SJSA1 (cell line): Measurements from ENCODE around the gene ABHD2. TPM values are rescaled to one million over a fixed set of nuclear protein-coding genes. Genes with fewer than 3 reads are reported as not detected.
"Not testable (repeated sequence)": the region's sequence is repeated elsewhere in the genome, so short reads cannot be mapped to it uniquely, and the experiment has no call there.

Experiments
- DNase-seq, 2 experiments: peaks; one replicate each; pipeline ENCODE4 v3.0.0-alpha.2; 2015 to 2020; ENCODE audit warnings: low spot score in 2 of 2, low read depth in 1 of 2
- H3K27ac ChIP-seq: fragments of 250-450 bp; sonication (Bioruptor Pico); 2 replicates; pipeline ENCODE4 v1.5.1; 2020; ENCODE audit warnings: mild to moderate bottlenecking, moderate library complexity
- H3K27me3 ChIP-seq: fragments of 250-450 bp; sonication (Bioruptor Pico); replicated peaks from 2 replicates; pipeline ENCODE4 v1.5.1; 2020; ENCODE audit warnings: mild to moderate bottlenecking, moderate library complexity
- H3K36me3 ChIP-seq: fragments of 250-450 bp; sonication (Bioruptor Pico); 2 replicates; pipeline ENCODE4 v1.5.1; 2020; ENCODE audit warnings: mild to moderate bottlenecking
- H3K4me1 ChIP-seq: fragments of 250-450 bp; sonication (Bioruptor Pico); replicated peaks from 2 replicates; pipeline ENCODE4 v1.6.1; 2021; ENCODE audit warnings: mild to moderate bottlenecking
- H3K4me3 ChIP-seq: fragments of 250-450 bp; sonication (Bioruptor Pico); 2 replicates; pipeline ENCODE4 v1.5.1; 2020; ENCODE audit warnings: mild to moderate bottlenecking
- H3K9me3 ChIP-seq: fragments of 250-450 bp; sonication (Bioruptor Pico); replicated peaks from 2 replicates; pipeline ENCODE4 v1.5.1; 2020; ENCODE audit warnings: mild to moderate bottlenecking
- total RNA-seq: library from RNA; depleted of rRNA; stranded (reverse); fragments of >200 nt; shearing (Covaris generic); gene quantifications from 2 replicates; pipeline ENCODE4 v1.2.3, GENCODE V29; 2014

ABHD2 gene
- total RNA-seq, 1 experiment from 2014 or later, result 32.6 TPM

DNA sequence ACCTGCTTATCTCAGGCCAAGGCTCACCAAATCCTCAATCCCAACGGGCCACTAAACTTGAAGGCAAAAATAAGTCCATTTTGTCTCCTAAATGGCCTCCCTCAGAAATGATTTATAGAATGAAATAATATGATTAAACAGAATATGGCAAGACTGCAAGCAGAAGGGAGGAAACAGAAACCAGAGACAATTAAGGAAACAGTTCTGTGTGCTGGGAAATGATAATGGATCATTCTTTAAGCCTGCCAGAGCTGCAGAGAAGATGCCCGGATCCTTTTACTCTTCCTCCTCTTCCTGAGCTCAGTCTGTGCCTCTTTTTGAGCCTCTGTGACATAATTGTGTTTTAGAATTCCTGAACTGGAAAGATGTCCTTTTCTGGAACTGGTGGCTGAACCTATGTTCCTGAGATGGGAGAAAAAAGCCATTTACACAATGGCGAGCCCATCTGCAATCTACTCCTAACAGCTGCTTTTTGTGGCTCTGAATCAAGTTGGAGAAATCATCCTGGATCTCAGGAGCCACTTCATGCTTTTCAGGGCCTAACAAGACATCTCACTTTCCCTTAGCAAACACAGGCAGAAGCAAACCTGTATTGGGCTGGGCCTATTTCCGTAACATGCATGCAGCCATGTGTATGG, 2.8 kb upstream of the ABHD2 start:
- peaks cover 14% of the 10 kb centered on the region for H3K36me3 ChIP-seq
- peaks cover 21% of the 10 kb centered on the region for H3K4me1 ChIP-seq
- no peak for DNase-seq
- H3K27ac ChIP-seq, result no peak overlapping the region
- H3K4me3 ChIP-seq, result no peak overlapping the region
- no peaks in the 10 kb centered on the region for H3K27me3 ChIP-seq
- no peaks in the 10 kb centered on the region for H3K9me3 ChIP-seq

DNA sequence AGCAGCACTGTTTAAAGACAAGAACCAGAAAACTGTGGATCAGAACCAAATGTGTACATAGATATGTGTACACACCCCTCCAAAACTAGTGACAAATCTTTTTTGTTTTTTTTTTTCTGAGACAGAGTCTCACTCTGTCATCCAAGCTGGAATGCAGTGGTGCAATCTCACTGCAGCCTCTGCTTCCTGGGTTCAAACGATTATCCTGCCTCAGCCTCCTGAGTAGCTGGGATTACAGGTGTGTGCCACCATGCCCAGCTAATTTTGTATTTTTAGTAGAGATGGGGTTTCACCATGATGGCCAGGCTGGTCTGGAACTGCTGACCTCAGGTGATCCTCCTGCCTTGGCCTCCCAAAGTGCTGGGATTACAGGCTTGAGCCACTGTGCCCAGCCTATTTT, 2.3 kb upstream of the ABHD2 start:
- not testable (repeated sequence) for H3K27me3 ChIP-seq, H3K4me3 ChIP-seq, H3K9me3 ChIP-seq, DNase-seq, H3K27ac ChIP-seq
- Histone ChIP-seq H3K4me1 (peaks cover 26% of the 10 kb centered on the region), H3K36me3 (peaks cover 14% of the 10 kb centered on the region)

DNA sequence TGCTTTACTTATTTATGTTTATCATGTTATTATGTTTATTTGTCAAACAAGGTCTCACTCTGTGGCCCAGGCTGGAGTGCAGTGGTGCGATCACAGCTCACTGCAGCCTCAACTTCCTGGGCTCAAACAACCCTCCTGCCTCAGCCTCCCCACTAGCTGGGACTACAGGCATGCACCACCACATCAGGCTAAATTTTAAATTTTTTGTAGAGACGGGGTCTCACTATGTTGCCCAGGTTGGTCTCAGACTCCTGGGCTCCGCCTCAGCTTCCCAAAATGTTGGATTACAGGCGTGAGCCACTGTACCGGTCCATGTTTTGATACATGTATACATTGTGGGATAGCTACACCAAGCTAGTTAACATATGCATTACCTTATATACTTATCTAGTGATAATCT, 1.9 kb upstream of the ABHD2 start:
- Histone ChIP-seq H3K4me1 (peaks cover 30% of the 10 kb centered on the region), H3K36me3 (peaks cover 14% of the 10 kb centered on the region)
- not testable (repeated sequence) for H3K27ac ChIP-seq, H3K9me3 ChIP-seq, DNase-seq, H3K4me3 ChIP-seq, H3K27me3 ChIP-seq

DNA sequence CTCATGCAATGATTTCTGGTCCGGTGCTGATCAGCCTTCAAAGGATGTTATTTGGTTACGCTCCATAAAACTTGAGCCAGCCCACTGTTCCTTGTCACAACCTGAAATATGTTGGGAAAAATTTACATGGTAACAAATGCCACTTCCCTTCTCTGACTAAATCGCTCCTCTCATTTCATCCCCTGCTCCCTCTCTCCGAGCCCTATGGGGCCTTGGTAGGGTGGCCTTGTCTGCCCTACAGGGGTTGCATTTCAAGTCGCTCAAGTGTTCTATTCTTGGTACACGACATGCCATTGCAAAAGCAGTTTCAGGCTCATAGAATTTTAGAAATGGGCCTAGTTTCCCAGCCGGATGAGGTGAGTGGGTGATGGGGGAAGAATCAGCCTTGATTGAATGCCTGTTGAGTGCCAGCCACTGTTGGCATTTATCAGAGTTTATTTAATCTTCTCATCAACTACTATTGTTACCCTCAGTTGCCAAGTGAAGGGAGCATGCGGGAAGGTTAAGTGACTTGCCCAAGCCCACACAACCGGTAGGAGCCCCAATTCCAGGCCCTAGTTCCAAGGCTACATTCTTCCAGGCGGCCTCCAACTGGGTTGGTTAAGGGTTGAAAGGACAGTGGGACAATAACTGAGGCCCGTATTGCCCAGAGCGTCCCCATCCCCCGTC, 961 bp upstream of the ABHD2 start:
- Histone ChIP-seq H3K36me3 (peaks cover 14% of the 10 kb centered on the region), H3K4me1 (peaks cover 30% of the 10 kb centered on the region), H3K27me3 (no peaks in the 10 kb centered on the region), H3K9me3 (no peaks in the 10 kb centered on the region), H3K27ac (peak overlapping the region; percentile 63), H3K4me3 (peak overlapping the region; percentile 73)
- DNase-seq, result no peak

DNA sequence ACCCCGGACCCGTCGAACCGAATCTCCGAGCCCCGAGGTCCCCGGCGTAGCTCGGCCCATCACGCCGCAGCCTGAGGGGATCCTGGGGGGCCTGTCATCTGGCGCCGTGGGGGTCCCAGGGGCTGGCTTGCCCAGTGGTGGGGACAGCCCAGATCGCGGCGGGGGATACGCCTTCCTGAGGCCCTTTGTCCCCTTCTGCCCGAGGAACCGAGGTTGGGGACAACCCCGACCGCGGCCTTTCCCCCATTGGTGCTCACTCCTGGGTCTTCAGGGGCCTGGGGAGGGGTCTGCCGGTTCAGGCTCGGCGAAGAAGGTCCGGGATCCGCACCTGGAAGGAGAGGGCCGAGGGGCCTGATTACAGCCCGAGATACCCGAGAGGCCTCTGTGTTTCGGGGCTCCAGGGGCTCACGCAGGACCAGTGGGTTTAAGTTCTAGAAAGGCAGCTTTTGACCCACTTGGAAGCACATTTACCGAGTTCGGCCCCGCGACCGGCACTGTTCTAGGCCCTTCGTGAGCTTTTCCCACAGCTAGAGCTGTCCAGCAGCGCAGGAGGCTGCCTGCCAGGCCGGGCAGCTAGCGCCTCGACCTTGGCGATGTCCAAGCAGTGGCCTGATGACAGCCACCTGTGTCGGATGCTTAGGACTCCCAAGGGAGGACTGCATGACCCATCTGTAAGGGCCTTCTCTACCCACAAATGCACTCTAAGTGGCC, 504 bp downstream of the ABHD2 start:
- DNase-seq, result no peak

DNA sequence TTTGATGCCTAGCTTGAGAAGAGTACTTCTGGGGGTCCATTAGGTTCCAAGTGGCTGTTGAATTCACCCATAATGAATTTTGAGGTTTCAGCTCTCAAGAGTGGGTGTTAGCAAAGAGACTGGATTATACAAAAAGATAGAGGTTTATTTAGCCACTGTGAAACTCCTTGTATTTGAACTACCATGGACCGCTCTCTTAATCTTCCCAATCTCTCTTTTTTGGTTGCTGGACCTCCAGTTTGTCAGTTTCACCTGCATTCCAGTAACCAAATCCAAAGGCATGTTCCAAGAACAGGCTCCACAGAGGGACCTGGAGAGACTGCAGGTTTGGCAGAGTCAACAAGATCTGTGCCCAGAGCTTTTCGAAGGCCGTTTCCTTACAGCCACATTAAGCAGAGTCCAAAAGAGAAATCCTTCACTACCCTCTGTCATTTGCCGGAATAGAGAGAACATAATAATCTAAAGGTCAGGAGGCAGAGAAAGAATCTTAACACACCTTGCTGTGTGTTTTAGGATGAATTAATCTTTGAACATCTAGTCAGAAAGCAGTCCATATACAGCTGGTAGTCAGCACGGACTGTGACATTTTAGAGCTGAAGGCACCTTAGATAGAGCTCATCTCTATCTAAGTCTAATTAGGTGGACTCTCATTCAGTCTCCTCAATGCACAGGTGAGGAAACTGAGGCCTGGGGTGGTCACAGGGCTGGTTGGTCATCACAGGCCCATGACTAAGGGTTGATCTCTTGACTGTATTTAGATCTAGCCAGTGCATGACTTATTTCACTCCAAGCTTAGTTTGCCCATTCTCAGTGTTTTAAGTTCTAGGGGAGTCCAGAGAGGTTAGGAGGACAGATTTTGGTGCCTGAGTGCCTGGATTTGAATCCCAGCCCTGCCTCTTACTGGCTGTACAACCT, 1.3 kb downstream of the ABHD2 start:
- Histone ChIP-seq H3K36me3 (peaks cover 14% of the 10 kb centered on the region), H3K4me3 (peak overlapping the region; percentile 73), H3K4me1 (peaks cover 30% of the 10 kb centered on the region), H3K27me3 (no peaks in the 10 kb centered on the region), H3K27ac (no peak overlapping the region), H3K9me3 (no peaks in the 10 kb centered on the region)
- DNase-seq, result no peak

More for the DNA sequence above, 504 bp downstream of the ABHD2 start:
- Histone ChIP-seq H3K27me3 (no peaks in the 10 kb centered on the region), H3K4me3 (peak overlapping the region; percentile 73), H3K4me1 (peaks cover 30% of the 10 kb centered on the region), H3K9me3 (no peaks in the 10 kb centered on the region), H3K36me3 (peaks cover 14% of the 10 kb centered on the region), H3K27ac (peak overlapping the region; percentile 45)

DNA sequence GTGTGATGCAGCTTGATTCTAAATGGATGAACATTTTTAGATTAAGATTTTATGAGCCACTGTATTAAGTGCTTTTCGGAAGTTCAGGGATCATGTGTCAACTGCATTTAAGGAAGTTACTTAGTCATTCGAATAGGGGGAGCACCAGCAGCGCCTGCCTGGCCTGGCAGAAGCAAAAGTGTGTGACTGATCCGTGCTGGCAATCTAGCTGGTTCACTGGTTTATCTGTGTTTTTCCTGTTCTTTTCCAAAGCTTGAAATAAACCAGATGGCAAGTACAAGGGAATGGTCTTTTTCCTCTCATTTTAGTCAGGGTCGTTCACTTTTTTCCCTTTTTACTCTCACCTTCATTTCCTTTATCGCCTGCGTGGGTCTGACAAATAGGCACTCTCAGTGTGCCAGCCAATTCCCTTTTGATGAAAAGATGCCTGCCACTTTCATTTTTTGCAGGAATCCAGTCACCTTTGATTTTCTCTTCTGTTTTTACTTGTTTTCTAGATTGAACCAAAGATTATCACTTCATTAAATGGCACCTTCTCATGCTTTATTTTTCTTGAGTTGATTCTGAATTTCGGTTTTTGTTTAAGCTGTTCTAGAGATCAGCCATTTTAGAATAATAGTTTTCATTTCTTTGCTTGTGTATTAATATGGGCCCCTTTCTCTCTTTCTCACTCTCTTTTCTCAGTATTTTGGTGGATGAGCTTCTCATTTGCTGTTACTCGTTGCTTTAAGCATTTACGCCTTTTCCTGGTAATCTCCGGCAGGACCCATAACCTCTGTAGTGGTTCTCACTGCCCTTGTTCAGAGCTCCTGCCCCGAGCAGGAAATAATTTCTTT, 2.8 kb downstream of the ABHD2 start:
- Histone ChIP-seq H3K27me3 (no peaks in the 10 kb centered on the region), H3K9me3 (no peaks in the 10 kb centered on the region), H3K36me3 (peaks cover 14% of the 10 kb centered on the region), H3K4me1 (peaks cover 31% of the 10 kb centered on the region), H3K4me3 (no peak overlapping the region), H3K27ac (peak overlapping the region; percentile 13; the same call in 1 of the 2 replicates)
- peak in 1 of 2 experiments; percentile 24 for DNase-seq

DNA sequence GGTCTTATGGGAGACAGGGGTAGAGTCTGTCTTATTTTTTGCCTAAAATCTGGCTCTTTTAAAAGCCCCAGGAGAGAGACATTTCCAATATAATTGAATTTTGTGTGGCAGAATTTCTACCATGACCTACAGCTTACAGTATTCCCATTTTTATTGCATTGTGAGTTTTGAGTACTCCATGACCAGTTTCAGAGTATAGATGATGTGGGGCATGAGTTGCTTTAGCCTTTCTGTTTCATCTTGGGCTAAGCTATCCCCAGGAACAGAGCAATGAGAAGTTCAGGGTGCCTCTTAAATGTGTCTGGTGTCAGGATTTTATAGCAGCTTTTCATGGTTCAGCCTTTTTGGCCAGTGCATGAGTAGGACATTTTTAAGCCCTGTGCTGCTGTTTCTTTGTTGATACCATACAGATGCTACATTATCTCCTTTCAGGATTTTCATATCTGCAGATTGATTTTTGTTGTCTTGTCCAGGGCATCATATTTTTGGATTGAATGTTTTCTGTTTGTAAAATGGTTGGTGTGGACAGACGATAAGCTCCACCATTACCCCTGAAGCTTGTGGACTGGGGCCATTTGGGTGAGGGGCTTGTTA, 3.5 kb downstream of the ABHD2 start:
- peaks cover 14% of the 10 kb centered on the region for H3K36me3 ChIP-seq
- H3K9me3 ChIP-seq, result no peaks in the 10 kb centered on the region
- H3K4me1 ChIP-seq, result peaks cover 39% of the 10 kb centered on the region
- DNase-seq, result no peak
- no peak overlapping the region for H3K27ac ChIP-seq
- H3K27me3 ChIP-seq, result no peaks in the 10 kb centered on the region
- no peak overlapping the region for H3K4me3 ChIP-seq

DNA sequence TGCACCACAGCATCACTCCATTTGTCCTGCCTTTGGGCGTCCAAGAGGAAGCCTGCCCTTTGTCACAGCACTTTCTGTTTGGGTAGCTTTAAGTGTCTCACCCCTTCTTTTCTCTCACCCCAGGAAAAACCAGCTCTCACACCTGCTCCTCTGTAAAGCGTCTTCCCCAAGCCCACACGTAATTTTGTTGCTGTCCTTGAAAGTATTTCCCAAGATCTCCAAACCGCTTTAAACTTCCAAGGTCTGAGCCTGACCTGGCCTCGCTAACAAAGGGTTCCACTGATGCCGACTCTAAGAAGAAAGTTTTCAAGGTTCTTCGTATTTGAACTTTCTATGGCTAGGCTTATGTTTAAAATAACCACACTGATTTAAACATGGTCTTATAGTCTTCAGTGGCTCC, 5.3 kb downstream of the ABHD2 start:
- H3K9me3 ChIP-seq, result no peaks in the 10 kb centered on the region
- H3K27ac ChIP-seq, result no peak overlapping the region
- no peaks in the 10 kb centered on the region for H3K27me3 ChIP-seq
- no peak overlapping the region for H3K4me3 ChIP-seq
- no peak for DNase-seq
- H3K4me1 ChIP-seq, result peaks cover 46% of the 10 kb centered on the region
- H3K36me3 ChIP-seq, result peaks cover 12% of the 10 kb centered on the region

DNA sequence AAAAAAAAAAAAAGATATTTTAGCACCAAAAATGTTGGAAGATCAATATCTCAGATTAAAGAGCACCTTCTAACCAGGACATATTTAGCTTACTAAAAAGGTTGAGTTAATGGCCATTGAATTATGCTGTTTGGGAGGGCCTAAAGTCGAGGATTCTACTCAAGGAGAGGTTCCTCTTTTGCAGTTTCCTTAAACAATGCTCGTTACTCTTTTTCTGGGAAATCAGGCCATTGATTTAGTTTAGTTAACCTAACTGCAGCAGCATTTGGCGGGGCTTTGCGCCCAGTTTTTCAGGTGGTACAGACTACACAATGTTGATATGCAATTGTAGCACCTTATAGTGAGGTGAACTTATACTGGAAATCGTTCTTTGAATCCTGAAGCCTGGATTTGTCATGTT, 6.8 kb downstream of the ABHD2 start:
- Histone ChIP-seq H3K27me3 (no peaks in the 10 kb centered on the region), H3K9me3 (no peaks in the 10 kb centered on the region), H3K27ac (no peak overlapping the region), H3K36me3 (0 out of 2 replicates have a peak, but pooled peaks cover 4% of the 10 kb centered on the region), H3K4me3 (no peak overlapping the region), H3K4me1 (peaks cover 50% of the 10 kb centered on the region)
- no peak for DNase-seq

DNA sequence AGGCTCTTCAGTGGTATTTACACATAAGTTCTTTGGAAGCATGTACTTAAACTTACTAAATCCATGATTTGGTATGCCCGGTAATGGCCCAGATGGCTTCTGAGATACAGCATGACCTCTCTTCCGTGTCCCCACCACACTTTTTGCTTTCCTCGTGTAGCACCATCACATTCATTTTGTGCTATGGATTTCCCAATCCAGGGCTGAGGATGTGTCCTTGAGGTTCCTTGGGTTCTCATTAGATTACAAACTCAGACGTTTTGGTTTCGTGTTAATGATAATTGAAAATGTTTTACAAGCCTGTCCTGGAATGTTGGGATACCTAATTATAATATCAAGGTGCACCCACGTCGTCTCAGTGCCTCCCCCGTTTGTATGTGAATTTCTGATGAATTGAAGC, 7.3 kb downstream of the ABHD2 start:
- H3K36me3 ChIP-seq, result 0 out of 2 replicates have a peak, but pooled peaks cover 4% of the 10 kb centered on the region
- H3K9me3 ChIP-seq, result no peaks in the 10 kb centered on the region
- DNase-seq, result no peak
- no peak overlapping the region for H3K4me3 ChIP-seq
- H3K27ac ChIP-seq, result no peak overlapping the region
- H3K4me1 ChIP-seq, result peaks cover 53% of the 10 kb centered on the region
- H3K27me3 ChIP-seq, result no peaks in the 10 kb centered on the region

DNA sequence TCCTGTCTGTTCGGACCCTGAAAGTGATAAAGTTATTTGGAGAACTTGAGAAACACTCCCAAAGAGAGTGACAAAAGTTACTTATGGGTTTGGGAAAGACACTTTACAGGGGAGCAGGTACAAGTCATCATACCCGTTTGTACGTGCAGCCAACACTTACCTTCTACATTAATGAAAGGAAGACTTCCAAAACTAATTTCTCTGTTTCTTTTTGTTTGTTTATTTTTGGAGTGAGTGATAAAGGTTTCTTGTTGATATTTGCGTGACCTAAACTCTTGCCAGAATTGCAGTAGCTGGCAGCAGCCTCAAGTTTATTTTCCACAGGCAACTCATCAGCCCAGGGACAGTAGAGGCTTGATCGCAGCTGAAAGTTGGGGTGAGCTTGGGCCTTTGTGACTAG, 8.4 kb downstream of the ABHD2 start:
- no peak overlapping the region for H3K27ac ChIP-seq
- H3K27me3 ChIP-seq, result no peaks in the 10 kb centered on the region
- H3K4me3 ChIP-seq, result no peak overlapping the region
- peak in 1 of 2 experiments; percentile 38 for DNase-seq
- H3K4me1 ChIP-seq, result peaks cover 56% of the 10 kb centered on the region
- H3K36me3 ChIP-seq, result 0 out of 2 replicates have a peak, but pooled peaks cover 4% of the 10 kb centered on the region
- H3K9me3 ChIP-seq, result no peaks in the 10 kb centered on the region
